Measurements from ENCODE around the gene PPP1R37. TPM values are rescaled to one million over a fixed set of nuclear protein-coding genes. Genes with fewer than 3 reads are reported as not detected.

PPP1R37 gene
- total RNA-seq, 1 donor from 2014 or later = 20.4 TPM

DNA sequence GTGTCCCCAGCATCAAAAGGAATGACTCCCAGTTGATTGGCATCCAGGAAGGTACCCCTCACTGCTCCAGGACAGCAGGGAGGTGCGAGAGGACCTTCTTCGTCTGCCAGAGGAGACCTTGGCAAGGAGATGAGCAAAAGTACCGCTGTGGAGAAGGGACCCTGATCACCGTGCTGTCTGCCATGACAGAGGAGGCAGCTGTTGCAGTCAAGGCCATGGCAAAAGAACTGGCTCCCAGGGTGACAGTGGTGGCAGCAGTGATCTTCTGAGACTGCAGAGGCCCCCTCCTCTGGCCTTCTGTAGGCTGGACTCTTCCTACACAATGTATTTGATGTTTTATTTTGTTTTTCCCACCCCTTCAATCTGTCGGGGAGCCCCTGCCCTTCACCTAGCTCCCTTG, 35.8 kb downstream of the PPP1R37 start:
- no peak overlapping the region for H3K4me3 Mint-ChIP-seq
- no peaks in the 10 kb centered on the region for H3K9me3 Mint-ChIP-seq
- H3K36me3 Mint-ChIP-seq (ENCODE audit: low read depth) = no peaks in the 10 kb centered on the region
- no peak for DNase-seq (ENCODE audit: low spot score)
- H3K27me3 Mint-ChIP-seq (ENCODE audit: insufficient read depth) = no peaks in the 10 kb centered on the region
- no peaks in the 10 kb centered on the region for H3K4me1 Mint-ChIP-seq (ENCODE audit: low read depth)
- no peak overlapping the region for H3K27ac Mint-ChIP-seq
- intact Hi-C loops (cut with micrococcal nuclease) = no loop called here

DNA sequence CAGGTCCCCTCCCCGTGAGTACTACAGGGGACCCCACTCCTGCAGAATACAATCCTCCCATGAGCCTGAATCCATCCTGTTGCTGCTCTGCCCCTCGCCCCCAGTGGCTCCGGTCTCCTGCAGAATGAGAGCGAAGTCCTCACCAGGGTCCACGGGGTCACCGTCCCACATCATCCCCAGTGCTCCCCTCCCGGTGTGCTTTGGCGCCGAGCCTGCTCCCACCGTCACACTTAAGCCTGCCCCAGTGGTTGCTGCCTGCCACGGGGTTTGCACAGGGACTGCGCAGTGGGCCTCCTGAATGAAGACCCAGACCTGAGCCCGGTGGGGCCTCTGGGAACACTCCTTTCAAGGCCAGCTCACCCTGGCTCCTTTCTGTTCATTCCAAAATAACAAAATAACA, 37.3 kb downstream of the PPP1R37 start:
- no peaks in the 10 kb centered on the region for H3K4me1 Mint-ChIP-seq (ENCODE audit: low read depth)
- H3K27ac Mint-ChIP-seq = no peak overlapping the region
- DNase-seq (ENCODE audit: low spot score) = no peak
- no peak overlapping the region for H3K4me3 Mint-ChIP-seq
- no peaks in the 10 kb centered on the region for H3K36me3 Mint-ChIP-seq (ENCODE audit: low read depth)
- no peaks in the 10 kb centered on the region for H3K9me3 Mint-ChIP-seq
- intact Hi-C loops (cut with micrococcal nuclease) = no loop called here
- H3K27me3 Mint-ChIP-seq (ENCODE audit: insufficient read depth) = no peaks in the 10 kb centered on the region

DNA sequence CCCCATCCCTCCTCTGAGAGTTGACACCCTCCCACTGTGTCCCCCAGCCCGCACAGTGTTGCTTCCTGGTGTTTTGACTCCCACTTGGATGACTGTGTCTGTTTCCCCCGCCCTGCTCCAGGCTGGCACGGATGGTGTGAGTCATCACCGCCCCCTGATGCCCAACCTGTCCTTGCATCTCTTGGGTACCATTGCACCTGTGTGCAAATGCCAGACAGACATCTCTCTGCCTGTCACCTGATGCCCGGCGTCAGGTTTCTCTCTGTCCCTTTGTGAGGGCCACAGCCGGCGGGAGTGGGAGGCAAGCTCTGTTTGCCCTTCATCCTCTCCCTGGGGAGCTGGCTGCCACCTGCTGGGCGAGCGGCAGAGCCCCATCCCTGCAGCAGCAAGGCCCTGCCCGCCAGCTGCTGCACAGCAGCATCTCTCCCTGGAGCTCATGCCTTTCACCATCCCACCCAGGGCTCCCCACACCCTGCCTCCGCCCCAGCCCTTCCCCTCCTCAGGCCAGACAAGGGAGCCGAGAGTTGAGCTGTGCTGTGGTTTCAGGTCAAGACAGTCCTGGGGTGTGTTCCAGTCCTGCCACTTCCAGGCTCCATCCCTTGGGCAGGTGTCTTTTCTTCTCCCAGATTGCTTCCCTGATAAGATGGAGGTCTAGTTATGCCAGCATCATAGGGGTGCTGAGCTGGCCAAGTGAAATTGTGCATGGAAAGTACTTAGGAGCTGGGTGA, 38.1 kb downstream of the PPP1R37 start:
- intact Hi-C loops (cut with micrococcal nuclease) = no loop called here
- DNase-seq (ENCODE audit: low spot score) = no peak
- H3K27ac Mint-ChIP-seq = no peak overlapping the region
- no peaks in the 10 kb centered on the region for H3K36me3 Mint-ChIP-seq (ENCODE audit: low read depth)
- no peak overlapping the region for H3K4me3 Mint-ChIP-seq
- H3K27me3 Mint-ChIP-seq (ENCODE audit: insufficient read depth) = no peaks in the 10 kb centered on the region
- no peaks in the 10 kb centered on the region for H3K9me3 Mint-ChIP-seq
- no peaks in the 10 kb centered on the region for H3K4me1 Mint-ChIP-seq (ENCODE audit: low read depth)

GRCh38 chr19:45133661-45134060, 40.7 kb downstream of the PPP1R37 start:
- no peaks in the 10 kb centered on the region for H3K36me3 Mint-ChIP-seq (ENCODE audit: low read depth)
- no peak overlapping the region for H3K4me3 Mint-ChIP-seq
- DNase-seq (ENCODE audit: low spot score) = no peak
- intact Hi-C loops (cut with micrococcal nuclease) = no loop called here
- H3K27ac Mint-ChIP-seq = no peak overlapping the region
- no peaks in the 10 kb centered on the region for H3K27me3 Mint-ChIP-seq (ENCODE audit: insufficient read depth)
- H3K4me1 Mint-ChIP-seq (ENCODE audit: low read depth) = no peaks in the 10 kb centered on the region
- H3K9me3 Mint-ChIP-seq = no peaks in the 10 kb centered on the region

DNA sequence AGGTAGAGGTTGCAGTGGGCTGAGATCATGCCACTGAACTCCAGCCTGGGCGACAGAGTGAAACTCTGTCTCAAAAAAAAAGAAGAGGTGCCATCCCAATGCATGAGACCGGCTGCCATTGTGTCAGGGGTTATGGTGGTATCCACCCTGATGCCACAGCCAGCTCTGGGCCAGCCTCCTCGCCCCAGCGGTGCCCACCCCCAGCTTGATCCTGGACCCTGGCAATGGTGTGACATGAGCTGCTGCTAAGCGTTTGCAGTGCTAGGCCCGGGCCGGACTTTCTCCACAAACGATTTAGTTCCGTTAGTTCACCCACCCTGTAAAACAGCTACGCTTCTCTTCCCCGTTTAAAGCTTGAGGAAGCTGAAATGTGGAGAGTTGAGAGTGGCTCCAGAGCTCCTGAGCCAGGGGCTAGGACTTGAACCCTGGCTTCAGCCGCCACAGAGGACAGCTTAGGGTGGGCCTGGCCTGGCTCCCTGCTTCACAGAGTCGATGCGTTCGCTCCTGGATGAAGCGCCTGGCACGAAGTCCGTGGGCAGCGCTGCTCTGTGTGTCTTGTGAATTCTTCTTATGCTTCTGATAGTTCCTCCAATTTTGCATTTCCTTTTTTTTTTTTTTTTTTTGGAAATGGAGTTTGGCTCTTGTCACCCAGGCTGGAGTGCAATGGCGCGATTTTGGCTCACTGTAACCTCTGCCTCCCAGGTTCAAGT, 42.4 kb downstream of the PPP1R37 start:
- H3K27me3 Mint-ChIP-seq (ENCODE audit: insufficient read depth) = no peaks in the 10 kb centered on the region
- intact Hi-C loops (cut with micrococcal nuclease) = no loop called here
- no peak overlapping the region for H3K27ac Mint-ChIP-seq
- H3K36me3 Mint-ChIP-seq (ENCODE audit: low read depth) = no peaks in the 10 kb centered on the region
- H3K4me3 Mint-ChIP-seq = no peak overlapping the region
- H3K4me1 Mint-ChIP-seq (ENCODE audit: low read depth) = no peaks in the 10 kb centered on the region
- DNase-seq (ENCODE audit: low spot score) = no peak
- no peaks in the 10 kb centered on the region for H3K9me3 Mint-ChIP-seq

DNA sequence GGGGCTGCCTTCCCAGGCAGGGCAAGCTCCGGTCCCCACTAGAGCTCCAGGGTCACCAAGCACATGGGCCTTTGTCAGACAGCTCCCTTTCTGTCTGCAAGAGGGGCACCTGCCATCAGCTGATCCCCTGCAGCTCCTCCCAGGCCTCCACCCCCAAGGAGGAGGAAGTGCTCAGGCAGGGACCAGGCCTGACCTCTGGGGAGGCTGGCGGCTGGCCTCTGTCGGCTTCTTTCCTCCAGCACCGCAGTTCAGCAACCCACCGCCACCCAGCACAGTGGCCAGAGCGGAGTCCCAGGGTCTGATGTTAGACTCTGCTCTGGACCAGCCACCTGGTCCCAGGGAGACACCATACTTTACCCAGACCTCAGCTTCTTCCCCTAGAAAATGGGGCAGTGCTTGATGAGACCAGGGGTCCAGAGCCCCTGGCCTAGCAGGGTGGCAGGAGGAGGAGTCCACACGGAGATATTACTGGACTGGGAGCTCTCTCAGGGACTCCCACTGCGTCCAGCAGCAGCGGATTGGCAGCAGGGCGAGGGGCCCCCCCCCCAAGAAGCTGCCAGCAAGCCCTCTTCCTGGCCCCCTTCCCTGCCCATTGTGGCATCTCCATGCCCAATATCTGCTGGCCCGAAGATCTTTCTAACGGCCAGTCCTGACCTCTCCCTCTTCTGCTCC, 43.7 kb downstream of the PPP1R37 start:
- H3K27ac Mint-ChIP-seq = no peak overlapping the region

DNA sequence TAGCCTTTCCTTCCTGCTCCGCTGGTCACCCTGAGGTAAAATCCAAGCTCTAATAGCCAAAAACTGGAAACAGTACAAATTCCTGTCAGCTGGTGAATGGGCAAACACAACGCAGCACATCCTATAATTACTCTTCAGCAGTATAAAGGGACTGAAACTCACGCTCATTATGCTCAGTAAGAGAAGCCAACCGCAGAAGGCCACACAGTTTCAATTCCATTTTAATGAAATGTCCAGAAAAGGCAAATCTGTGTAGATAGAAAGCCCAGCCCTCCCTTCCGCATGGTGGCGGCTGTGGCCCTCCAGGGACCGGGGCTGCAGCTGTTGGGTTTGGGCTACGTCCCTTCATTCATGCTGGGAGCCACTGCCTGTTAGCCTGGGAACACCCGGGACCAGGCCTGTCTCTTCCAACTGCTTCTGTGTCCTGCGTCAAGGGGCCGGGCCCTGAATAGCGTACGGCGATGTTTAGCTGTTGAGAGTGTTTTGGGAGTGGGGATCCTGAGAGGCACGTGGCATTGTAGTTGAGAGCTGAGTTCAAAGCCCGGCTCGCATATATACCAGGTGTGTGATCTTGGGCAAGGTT, 44.3 kb downstream of the PPP1R37 start:
- DNase-seq (ENCODE audit: low spot score) = no peak
- no peaks in the 10 kb centered on the region for H3K36me3 Mint-ChIP-seq (ENCODE audit: low read depth)
- no peak overlapping the region for H3K4me3 Mint-ChIP-seq
- no peak overlapping the region for H3K27ac Mint-ChIP-seq
- H3K9me3 Mint-ChIP-seq = no peaks in the 10 kb centered on the region
- intact Hi-C loops (cut with micrococcal nuclease) = no loop called here
- H3K4me1 Mint-ChIP-seq (ENCODE audit: low read depth) = no peaks in the 10 kb centered on the region
- no peaks in the 10 kb centered on the region for H3K27me3 Mint-ChIP-seq (ENCODE audit: insufficient read depth)

More for the DNA sequence above, 43.7 kb downstream of the PPP1R37 start:
- H3K36me3 Mint-ChIP-seq (ENCODE audit: low read depth) = no peaks in the 10 kb centered on the region
- no peak overlapping the region for H3K4me3 Mint-ChIP-seq
- no peaks in the 10 kb centered on the region for H3K9me3 Mint-ChIP-seq
- intact Hi-C loops (cut with micrococcal nuclease) = no loop called here
- no peak for DNase-seq (ENCODE audit: low spot score)
- H3K4me1 Mint-ChIP-seq (ENCODE audit: low read depth) = no peaks in the 10 kb centered on the region
- no peaks in the 10 kb centered on the region for H3K27me3 Mint-ChIP-seq (ENCODE audit: insufficient read depth)

DNA sequence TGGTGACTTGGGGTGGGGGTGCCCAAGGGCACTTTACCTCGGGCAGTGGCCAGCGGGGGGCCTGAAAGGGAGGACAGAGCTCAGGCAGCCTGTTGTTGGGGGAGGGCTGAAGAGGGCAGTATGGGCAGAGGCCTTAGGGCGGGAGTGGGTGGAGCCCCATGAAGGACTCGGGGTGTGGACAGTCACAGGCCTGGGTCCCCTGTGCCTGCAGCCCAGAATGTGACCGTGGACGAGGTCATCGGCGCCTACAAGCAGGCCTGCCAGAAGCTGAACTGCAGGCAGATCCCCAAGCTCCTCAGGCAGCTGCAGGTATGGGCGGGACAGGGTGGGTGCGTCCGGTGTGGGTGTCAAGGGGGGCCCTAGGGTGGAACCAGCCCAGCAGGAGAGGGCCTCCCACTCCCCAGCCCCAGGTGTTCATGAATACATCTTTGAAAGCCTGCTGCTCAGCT, 45.3 kb downstream of the PPP1R37 start:
- no peaks in the 10 kb centered on the region for H3K36me3 Mint-ChIP-seq (ENCODE audit: low read depth)
- intact Hi-C loops (cut with micrococcal nuclease) = no loop called here
- H3K9me3 Mint-ChIP-seq = no peaks in the 10 kb centered on the region
- no peaks in the 10 kb centered on the region for H3K27me3 Mint-ChIP-seq (ENCODE audit: insufficient read depth)
- DNase-seq (ENCODE audit: low spot score) = no peak
- H3K4me1 Mint-ChIP-seq (ENCODE audit: low read depth) = no peaks in the 10 kb centered on the region
- no peak overlapping the region for H3K4me3 Mint-ChIP-seq
- H3K27ac Mint-ChIP-seq = no peak overlapping the region

DNA sequence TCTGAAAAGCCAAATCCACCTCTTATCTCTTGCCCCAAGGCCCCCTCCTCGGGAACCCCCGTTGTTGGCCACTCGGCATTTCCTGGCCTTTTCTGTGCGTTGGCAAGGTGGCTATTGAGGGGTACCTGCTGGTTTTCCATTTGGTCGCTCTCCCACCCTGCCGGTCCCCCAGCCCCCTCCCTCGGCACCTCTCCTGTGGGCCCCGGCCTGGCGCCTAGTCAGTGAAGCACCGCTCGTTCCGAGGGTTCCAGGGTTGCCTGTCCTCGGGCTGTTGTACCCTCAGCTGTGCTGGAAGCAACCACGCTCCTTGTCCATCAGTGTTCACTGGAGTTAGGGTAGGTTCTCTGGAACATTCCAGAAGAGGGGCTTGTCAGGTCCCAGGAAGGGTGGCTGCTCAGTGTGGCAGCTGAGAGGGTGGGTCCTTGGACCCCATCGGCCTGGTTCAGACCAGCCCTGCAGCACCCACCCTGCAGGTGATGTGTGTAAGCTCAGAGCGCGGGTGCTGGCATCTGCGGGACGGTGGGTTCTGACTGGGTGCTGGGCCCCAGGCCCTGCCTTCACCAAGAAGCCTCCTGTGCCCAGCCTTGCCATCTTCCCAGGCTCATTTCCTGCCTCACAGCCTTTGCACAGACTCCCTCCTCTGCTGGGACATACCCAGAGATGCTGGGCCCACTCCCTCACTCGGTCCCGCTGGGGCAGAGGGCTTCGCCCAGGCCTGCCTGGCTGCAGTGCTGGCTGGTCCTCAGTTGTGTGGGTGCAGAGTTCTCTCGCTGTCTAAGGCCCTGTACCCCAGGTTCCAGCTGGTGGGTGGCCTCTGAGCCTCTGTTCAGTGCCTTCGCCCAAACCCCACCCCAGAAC, 46.5 kb downstream of the PPP1R37 start:
- intact Hi-C loops (cut with micrococcal nuclease) = no loop called here
- no peak overlapping the region for H3K27ac Mint-ChIP-seq
- H3K9me3 Mint-ChIP-seq = no peaks in the 10 kb centered on the region
- H3K27me3 Mint-ChIP-seq (ENCODE audit: insufficient read depth) = no peaks in the 10 kb centered on the region
- no peaks in the 10 kb centered on the region for H3K36me3 Mint-ChIP-seq (ENCODE audit: low read depth)
- no peak for DNase-seq (ENCODE audit: low spot score)
- no peak overlapping the region for H3K4me3 Mint-ChIP-seq
- no peaks in the 10 kb centered on the region for H3K4me1 Mint-ChIP-seq (ENCODE audit: low read depth)

GRCh38 chr19:45140144-45140503, 47.1 kb downstream of the PPP1R37 start:
- DNase-seq (ENCODE audit: low spot score) = no peak
- no peaks in the 10 kb centered on the region for H3K9me3 Mint-ChIP-seq
- H3K4me1 Mint-ChIP-seq (ENCODE audit: low read depth) = no peaks in the 10 kb centered on the region
- H3K4me3 Mint-ChIP-seq = no peak overlapping the region
- no peaks in the 10 kb centered on the region for H3K27me3 Mint-ChIP-seq (ENCODE audit: insufficient read depth)
- H3K27ac Mint-ChIP-seq = no peak overlapping the region
- H3K36me3 Mint-ChIP-seq (ENCODE audit: low read depth) = no peaks in the 10 kb centered on the region
- intact Hi-C loops (cut with micrococcal nuclease) = no loop called here

DNA sequence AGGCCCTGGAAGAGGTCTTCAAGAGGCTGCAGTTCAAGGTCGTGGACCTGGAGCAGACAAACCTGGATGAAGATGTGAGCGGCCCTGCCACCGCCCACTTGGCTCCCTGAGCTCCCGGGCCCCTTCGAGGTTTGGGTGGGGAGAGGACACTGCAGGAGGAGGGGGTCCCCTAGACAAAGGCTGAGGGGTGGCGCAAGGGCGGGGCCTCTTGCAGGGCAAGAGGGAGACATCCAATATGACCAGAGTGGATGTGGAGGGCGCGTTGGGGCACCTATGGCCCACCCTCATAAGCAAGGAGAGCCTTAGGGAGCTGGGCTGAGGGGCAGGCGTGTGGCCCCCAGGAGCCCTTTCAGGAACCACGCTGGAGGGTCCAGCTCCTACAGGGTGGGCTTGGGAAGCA, 47.6 kb downstream of the PPP1R37 start:
- DNase-seq (ENCODE audit: low spot score) = no peak
- Mint-ChIP-seq H3K36me3 (ENCODE audit: low read depth) (no peaks in the 10 kb centered on the region), H3K27me3 (ENCODE audit: insufficient read depth) (no peaks in the 10 kb centered on the region), H3K9me3 (no peaks in the 10 kb centered on the region), H3K4me1 (ENCODE audit: low read depth) (no peaks in the 10 kb centered on the region), H3K27ac (no peak overlapping the region), H3K4me3 (no peak overlapping the region)
- intact Hi-C loops (cut with micrococcal nuclease) = no loop called here

GRCh38 chr19:45141203-45141900, 48.4 kb downstream of the PPP1R37 start:
- Mint-ChIP-seq H3K27me3 (ENCODE audit: insufficient read depth) (no peaks in the 10 kb centered on the region), H3K9me3 (no peaks in the 10 kb centered on the region), H3K27ac (no peak overlapping the region), H3K4me1 (ENCODE audit: low read depth) (no peaks in the 10 kb centered on the region), H3K36me3 (ENCODE audit: low read depth) (no peaks in the 10 kb centered on the region), H3K4me3 (no peak overlapping the region)
- intact Hi-C loops (cut with micrococcal nuclease) = no loop called here
- DNase-seq (ENCODE audit: low spot score) = no peak

Data from activated T-helper 1 cell treated with anti-CD3 and anti-CD28 coated beads, Interleukin-12 subunit alpha, Interleukin-12 subunit beta, Interleukin-2, Interleukin-4 antibody, amounts not matched to agents 30 ng/mL and 10 ng/mL and 1 ng/mL, durations not matched to agents 14 hours and 24 hours and 36 hours (primary cell).